Astrocyte (in vitro differentiated cells and primary cell): ENCODE data around the gene PRDM15.

Experiments
- EZH2 ChIP-seq: IDR thresholded peaks from 2 replicates; pipeline ENCODE4 v1.6.1; 2012; ENCODE audit warnings: mild to moderate bottlenecking, low read length, inconsistent platforms; ENCODE audit not compliant: insufficient read depth
- TF ChIP-seq, protein P1 (sequence below): IDR thresholded peaks from 2 replicates; pipeline ENCODE4 v1.5.1; 2011; ENCODE audit warnings: low read depth, mild to moderate bottlenecking, inconsistent platforms, low read length, moderate library complexity; ENCODE audit not compliant: insufficient read depth

DNA sequence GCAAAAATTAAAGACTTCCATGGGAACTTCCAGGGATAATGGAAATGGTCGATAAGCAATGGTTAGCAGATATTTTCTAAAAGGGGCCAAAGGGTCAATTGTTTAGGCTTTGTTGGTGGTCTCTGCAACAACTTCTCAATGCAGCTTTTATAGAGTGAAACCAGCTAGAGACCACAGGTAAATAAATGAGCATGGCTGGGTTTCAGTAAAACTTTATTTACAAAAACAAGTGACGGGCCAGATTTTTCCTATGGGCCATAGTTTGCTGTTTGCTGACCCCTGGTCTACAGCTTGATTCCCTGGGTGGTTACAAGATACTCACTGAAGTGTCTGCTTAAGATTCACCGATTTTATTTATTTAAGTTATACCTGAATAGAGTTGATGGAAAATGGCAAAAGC is 22.6 kb upstream of the PRDM15 start:
- TF ChIP-seq, protein P1, sequence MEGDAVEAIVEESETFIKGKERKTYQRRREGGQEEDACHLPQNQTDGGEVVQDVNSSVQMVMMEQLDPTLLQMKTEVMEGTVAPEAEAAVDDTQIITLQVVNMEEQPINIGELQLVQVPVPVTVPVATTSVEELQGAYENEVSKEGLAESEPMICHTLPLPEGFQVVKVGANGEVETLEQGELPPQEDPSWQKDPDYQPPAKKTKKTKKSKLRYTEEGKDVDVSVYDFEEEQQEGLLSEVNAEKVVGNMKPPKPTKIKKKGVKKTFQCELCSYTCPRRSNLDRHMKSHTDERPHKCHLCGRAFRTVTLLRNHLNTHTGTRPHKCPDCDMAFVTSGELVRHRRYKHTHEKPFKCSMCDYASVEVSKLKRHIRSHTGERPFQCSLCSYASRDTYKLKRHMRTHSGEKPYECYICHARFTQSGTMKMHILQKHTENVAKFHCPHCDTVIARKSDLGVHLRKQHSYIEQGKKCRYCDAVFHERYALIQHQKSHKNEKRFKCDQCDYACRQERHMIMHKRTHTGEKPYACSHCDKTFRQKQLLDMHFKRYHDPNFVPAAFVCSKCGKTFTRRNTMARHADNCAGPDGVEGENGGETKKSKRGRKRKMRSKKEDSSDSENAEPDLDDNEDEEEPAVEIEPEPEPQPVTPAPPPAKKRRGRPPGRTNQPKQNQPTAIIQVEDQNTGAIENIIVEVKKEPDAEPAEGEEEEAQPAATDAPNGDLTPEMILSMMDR = no peak
- TF ChIP-seq EZH2 = no peak
